ENCODE results near the gene PRKG1. TPM values are rescaled to one million over a fixed set of nuclear protein-coding genes. Genes with fewer than 3 reads are reported as not detected.

PRKG1 gene
- total and polyA plus RNA-seq, 2 donors (not counting 1 experiment from before 2014, with no cell fraction given) = not detected

DNA sequence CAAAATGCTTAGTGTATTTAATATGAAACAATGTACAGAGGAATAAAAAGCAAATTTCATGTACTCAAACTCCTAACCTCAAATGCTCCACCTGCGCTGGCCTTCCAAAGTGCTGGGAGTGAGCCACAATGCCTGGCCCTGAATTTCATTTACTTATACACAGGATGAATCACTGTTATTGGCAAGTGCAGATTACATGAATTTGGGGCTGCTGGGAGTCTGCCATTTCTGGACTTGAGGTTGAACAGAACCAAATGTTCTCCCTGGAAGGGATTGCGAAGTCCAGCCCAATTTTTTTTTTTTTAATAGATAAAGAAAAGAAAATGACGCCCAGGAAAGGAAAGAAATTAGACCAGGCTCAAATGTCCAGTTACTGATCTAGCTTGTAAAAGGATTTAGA lies 631.9 kb downstream of the PRKG1 start:
- no peak for DNase-seq
- intact Hi-C loops (cut with micrococcal nuclease) = no loop called here
- H3K27me3 ChIP-seq (replicated peaks in 1 of 4; ENCODE audit: control extremely low read depth in 1 of 4, control insufficient read depth in 3 of 4, insufficient read depth in 4 of 4, low read length in 3 of 4) = peaks cover 0 to 3% (median 0%) of the 10 kb centered on the region in 4 experiments
- no peaks in the 10 kb centered on the region for H3K9me3 ChIP-seq (ENCODE audit: control extremely low read depth in 1 of 3, control insufficient read depth in 2 of 3, insufficient read depth in 1 of 3, low read length in 2 of 3)
- no peaks in the 10 kb centered on the region for H3K4me1 Mint-ChIP-seq
- ATAC-seq (ENCODE audit: low read depth) = no peak
- no CpG with 5 or more reads among the region's 3 CpGs for WGBS (ENCODE audit: insufficient coverage)
- no peak overlapping the region for H3K4me3 ChIP-seq (ENCODE audit: control extremely low read depth in 1 of 5, extremely low read depth in 1 of 5, insufficient read depth in 1 of 5, low read depth in 2 of 5, low read length in 4 of 5)
- no peak overlapping the region for H3K27ac Mint-ChIP-seq
- peaks cover 5% of the 10 kb centered on the region for H3K27me3 Mint-ChIP-seq
- no peak overlapping the region for H2AFZ ChIP-seq (ENCODE audit: insufficient read depth, low read depth, low read length, poor library complexity, severe bottlenecking)
- no peaks in the 10 kb centered on the region for H3K9me3 Mint-ChIP-seq (ENCODE audit: insufficient read depth)
- TF ChIP-seq EZH2 (IDR thresholded peaks at IDR 0.05; ENCODE audit: borderline replicate concordance, insufficient read depth, low read depth, low read length, poor library complexity, severe bottlenecking) = no peak
- TF ChIP-seq, protein P1, sequence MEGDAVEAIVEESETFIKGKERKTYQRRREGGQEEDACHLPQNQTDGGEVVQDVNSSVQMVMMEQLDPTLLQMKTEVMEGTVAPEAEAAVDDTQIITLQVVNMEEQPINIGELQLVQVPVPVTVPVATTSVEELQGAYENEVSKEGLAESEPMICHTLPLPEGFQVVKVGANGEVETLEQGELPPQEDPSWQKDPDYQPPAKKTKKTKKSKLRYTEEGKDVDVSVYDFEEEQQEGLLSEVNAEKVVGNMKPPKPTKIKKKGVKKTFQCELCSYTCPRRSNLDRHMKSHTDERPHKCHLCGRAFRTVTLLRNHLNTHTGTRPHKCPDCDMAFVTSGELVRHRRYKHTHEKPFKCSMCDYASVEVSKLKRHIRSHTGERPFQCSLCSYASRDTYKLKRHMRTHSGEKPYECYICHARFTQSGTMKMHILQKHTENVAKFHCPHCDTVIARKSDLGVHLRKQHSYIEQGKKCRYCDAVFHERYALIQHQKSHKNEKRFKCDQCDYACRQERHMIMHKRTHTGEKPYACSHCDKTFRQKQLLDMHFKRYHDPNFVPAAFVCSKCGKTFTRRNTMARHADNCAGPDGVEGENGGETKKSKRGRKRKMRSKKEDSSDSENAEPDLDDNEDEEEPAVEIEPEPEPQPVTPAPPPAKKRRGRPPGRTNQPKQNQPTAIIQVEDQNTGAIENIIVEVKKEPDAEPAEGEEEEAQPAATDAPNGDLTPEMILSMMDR (IDR thresholded peaks at IDR 0.05) = no peak
- no peaks in the 10 kb centered on the region for H4K20me1 ChIP-seq (ENCODE audit: control insufficient read depth, insufficient read depth, low read length, poor library complexity, severe bottlenecking)
- no peaks in the 10 kb centered on the region for H3K79me2 ChIP-seq (ENCODE audit: control insufficient read depth, insufficient read depth, low read length)
- no peak overlapping the region for H3K4me3 Mint-ChIP-seq
- POLR2A ChIA-PET = no interaction called here
- CTCF ChIA-PET = no interaction called here
- no peaks in the 10 kb centered on the region for H3K4me1 ChIP-seq (ENCODE audit: control insufficient read depth in 2 of 2, insufficient read depth in 2 of 2, low read length in 2 of 2)
- no peak overlapping the region for H3K9ac ChIP-seq (ENCODE audit: low read length)
- H3K27ac ChIP-seq (ENCODE audit: low read length in 2 of 2) = no peak overlapping the region
- no peaks in the 10 kb centered on the region for H3K36me3 ChIP-seq (replicated peaks in 1 of 2; ENCODE audit: control extremely low read depth in 1 of 2, control insufficient read depth in 1 of 2, extremely low read depth in 1 of 2, insufficient read depth in 2 of 2, low read length in 1 of 2)
- H3K4me2 ChIP-seq (replicated peaks; ENCODE audit: low read depth, low read length, poor library complexity, severe bottlenecking) = no peak overlapping the region

DNA sequence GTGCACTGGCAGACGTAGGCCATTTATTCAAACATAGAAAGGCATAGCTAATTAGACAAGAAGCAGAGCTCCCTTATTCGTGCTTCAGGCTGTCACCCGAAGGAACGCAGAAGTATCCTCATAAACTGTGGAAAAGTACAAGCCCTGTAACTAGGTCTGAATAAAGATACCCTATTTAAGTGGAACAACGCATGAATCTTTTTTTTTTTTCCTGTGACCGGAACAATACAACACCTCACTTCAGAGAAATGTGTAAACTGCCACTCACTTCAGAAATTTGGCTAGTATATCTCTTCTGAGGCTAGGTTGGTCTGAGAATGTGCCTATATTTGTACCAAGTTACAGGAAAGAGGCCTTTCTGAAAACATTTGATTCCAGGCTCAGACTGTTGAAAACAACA lies 633.1 kb downstream of the PRKG1 start:
- Histone ChIP-seq H3K4me1 (ENCODE audit: control insufficient read depth in 2 of 2, insufficient read depth in 2 of 2, low read length in 2 of 2) (no peaks in the 10 kb centered on the region), H2AFZ (ENCODE audit: insufficient read depth, low read depth, low read length, poor library complexity, severe bottlenecking) (no peak overlapping the region), H3K27ac (ENCODE audit: low read length in 2 of 2) (no peak overlapping the region), H3K9ac (ENCODE audit: low read length) (no peak overlapping the region), H3K9me3 (ENCODE audit: control extremely low read depth in 1 of 3, control insufficient read depth in 2 of 3, insufficient read depth in 1 of 3, low read length in 2 of 3) (no peaks in the 10 kb centered on the region), H3K79me2 (ENCODE audit: control insufficient read depth, insufficient read depth, low read length) (no peaks in the 10 kb centered on the region), H3K4me2 (replicated peaks; ENCODE audit: low read depth, low read length, poor library complexity, severe bottlenecking) (no peak overlapping the region), H3K27me3 (replicated peaks in 1 of 4; ENCODE audit: control extremely low read depth in 1 of 4, control insufficient read depth in 3 of 4, insufficient read depth in 4 of 4, low read length in 3 of 4) (peaks cover 0 to 3% (median 0%) of the 10 kb centered on the region in 4 experiments), H3K36me3 (replicated peaks in 1 of 2; ENCODE audit: control extremely low read depth in 1 of 2, control insufficient read depth in 1 of 2, extremely low read depth in 1 of 2, insufficient read depth in 2 of 2, low read length in 1 of 2) (no peaks in the 10 kb centered on the region), H3K4me3 (ENCODE audit: control extremely low read depth in 1 of 5, extremely low read depth in 1 of 5, insufficient read depth in 1 of 5, low read depth in 2 of 5, low read length in 4 of 5) (no peak overlapping the region), H4K20me1 (ENCODE audit: control insufficient read depth, insufficient read depth, low read length, poor library complexity, severe bottlenecking) (no peaks in the 10 kb centered on the region)
- no peaks in the 10 kb centered on the region for H3K9me3 Mint-ChIP-seq (ENCODE audit: insufficient read depth)
- peaks cover 12% of the 10 kb centered on the region for H3K27me3 Mint-ChIP-seq
- ChIA-PET CTCF (no interaction called here), POLR2A (no interaction called here)
- DNase-seq (no peak), ATAC-seq (ENCODE audit: low read depth) (no peak)
- H3K4me1 Mint-ChIP-seq = no peaks in the 10 kb centered on the region
- TF ChIP-seq, protein P1 (IDR thresholded peaks at IDR 0.05) = no peak
- TF ChIP-seq EZH2 (IDR thresholded peaks at IDR 0.05; ENCODE audit: borderline replicate concordance, insufficient read depth, low read depth, low read length, poor library complexity, severe bottlenecking) = no peak
- no peak overlapping the region for H3K4me3 Mint-ChIP-seq
- no peak overlapping the region for H3K27ac Mint-ChIP-seq
- 96% methylated on average over 4 of the region's 6 CpGs for WGBS (ENCODE audit: insufficient coverage)
- intact Hi-C loops (cut with micrococcal nuclease) = no loop called here

All from B cell (primary cell).